Measurements from ENCODE around the gene GRAMD1B.

GRAMD1B gene

GRCh38 chr11:123672568-123672967, 242.5 kb downstream of the GRAMD1B start:
- H3K4me3 ChIP-seq (ENCODE audit: low read depth, low read length): no peak overlapping the region
- no peak overlapping the region for H3K27ac ChIP-seq (ENCODE audit: low read depth, low read length)
- no peaks in the 10 kb centered on the region for H3K36me3 ChIP-seq (ENCODE audit: control insufficient read depth, insufficient read depth, low read length)
- H3K9ac ChIP-seq (ENCODE audit: low read depth, low read length): no peak overlapping the region
- no peaks in the 10 kb centered on the region for H3K27me3 ChIP-seq (ENCODE audit: control insufficient read depth, insufficient read depth, low read length)
- H3K9me3 ChIP-seq (ENCODE audit: control insufficient read depth, insufficient read depth, low read length): no peaks in the 10 kb centered on the region
- H3K4me1 ChIP-seq (ENCODE audit: control insufficient read depth, insufficient read depth, low read length): peaks cover 2% of the 10 kb centered on the region; the same call in 1 of the 2 replicates

GRCh38 chr11:123674297-123674696, 244.2 kb downstream of the GRAMD1B start:
- Histone ChIP-seq H3K9me3 (ENCODE audit: control insufficient read depth, insufficient read depth, low read length) (no peaks in the 10 kb centered on the region), H3K27ac (ENCODE audit: low read depth, low read length) (no peak overlapping the region), H3K9ac (ENCODE audit: low read depth, low read length) (no peak overlapping the region), H3K4me1 (ENCODE audit: control insufficient read depth, insufficient read depth, low read length) (peaks cover 2% of the 10 kb centered on the region; the same call in 1 of the 2 replicates), H3K4me3 (ENCODE audit: low read depth, low read length) (no peak overlapping the region), H3K36me3 (ENCODE audit: control insufficient read depth, insufficient read depth, low read length) (no peaks in the 10 kb centered on the region), H3K27me3 (ENCODE audit: control insufficient read depth, insufficient read depth, low read length) (no peaks in the 10 kb centered on the region)

Measured in HUES48 (cell line).